Adipocyte (in vitro differentiated cells): ENCODE data around the gene DAGLA.
A peak's percentile ranks its signal among the peaks of the same experiment; 100 is the strongest.
"Not testable (repeated sequence)": the region's sequence is repeated elsewhere in the genome, so short reads cannot be mapped to it uniquely, and the experiment has no call there.

Experiments
- DNase-seq: peaks from one replicate; pipeline ENCODE4 v3.0.0-alpha.2; 2015; ENCODE audit warnings: low read depth
- H3K27me3 ChIP-seq: replicated peaks from 2 replicates; pipeline ENCODE4 v1.7.0; 2013; ENCODE audit warnings: mild to moderate bottlenecking, low read length, moderate library complexity; ENCODE audit not compliant: control insufficient read depth, insufficient read depth
- H3K36me3 ChIP-seq: 2 replicates; pipeline ENCODE4 v1.7.0; 2013; ENCODE audit warnings: low read length, mild to moderate bottlenecking, moderate library complexity; ENCODE audit not compliant: control insufficient read depth, insufficient read depth, severe bottlenecking
- H3K4me1 ChIP-seq: 2 replicates; pipeline ENCODE4 v1.7.0; 2013; ENCODE audit warnings: mild to moderate bottlenecking, low read length, moderate library complexity; ENCODE audit not compliant: control insufficient read depth, insufficient read depth
- H3K4me3 ChIP-seq: 2 replicates; pipeline ENCODE4 v1.7.0; 2013; ENCODE audit warnings: mild to moderate bottlenecking, low read length, moderate library complexity
- H3K9ac ChIP-seq: 2 replicates; pipeline ENCODE4 v1.7.0; 2013; ENCODE audit warnings: mild to moderate bottlenecking, low read length, moderate library complexity
- H3K9me3 ChIP-seq: 2 replicates; pipeline ENCODE4 v1.7.0; 2013; ENCODE audit warnings: mild to moderate bottlenecking, low read length, moderate library complexity; ENCODE audit not compliant: control insufficient read depth

Gene DAGLA

GRCh38 chr11:61670626-61671025, 9.6 kb upstream of the DAGLA start:
- Histone ChIP-seq H3K4me1 (peaks cover 10% of the 10 kb centered on the region), H3K36me3 (no peaks in the 10 kb centered on the region), H3K27me3 (peaks cover 46% of the 10 kb centered on the region), H3K9me3 (peaks cover 2% of the 10 kb centered on the region), H3K9ac (no peak overlapping the region), H3K4me3 (no peak overlapping the region)
- no peak for DNase-seq

- no peaks in the 10 kb centered on the region for H3K36me3 ChIP-seq
Measured at GRCh38 chr11:61671527-61671926, 8.7 kb upstream of the DAGLA start.

GRCh38 chr11:61673946-61674467, 6.2 kb upstream of the DAGLA start:
- peaks cover 62% of the 10 kb centered on the region for H3K27me3 ChIP-seq
- not testable (repeated sequence) for H3K4me3 ChIP-seq, H3K36me3 ChIP-seq, H3K9me3 ChIP-seq, H3K9ac ChIP-seq, DNase-seq, H3K4me1 ChIP-seq

More at GRCh38 chr11:61671527-61671926, 8.7 kb upstream of the DAGLA start:
- Histone ChIP-seq H3K9me3 (peaks cover 2% of the 10 kb centered on the region), H3K27me3 (peaks cover 55% of the 10 kb centered on the region), H3K9ac (no peak overlapping the region), H3K4me1 (peaks cover 10% of the 10 kb centered on the region), H3K4me3 (no peak overlapping the region)
- no peak for DNase-seq

GRCh38 chr11:61675826-61676225, 4.4 kb upstream of the DAGLA start:
- no peak overlapping the region for H3K4me3 ChIP-seq
- no peak for DNase-seq
- no peak overlapping the region for H3K9ac ChIP-seq
- peaks cover 58% of the 10 kb centered on the region for H3K27me3 ChIP-seq
- peaks cover 7% of the 10 kb centered on the region for H3K4me1 ChIP-seq
- no peaks in the 10 kb centered on the region for H3K36me3 ChIP-seq
- H3K9me3 ChIP-seq, result peaks cover 2% of the 10 kb centered on the region

- no peaks in the 10 kb centered on the region for H3K9me3 ChIP-seq
- DNase-seq, result no peak
- H3K9ac ChIP-seq, result no peak overlapping the region
- H3K36me3 ChIP-seq, result no peaks in the 10 kb centered on the region
- no peak overlapping the region for H3K4me3 ChIP-seq
- H3K4me1 ChIP-seq, result peaks cover 20% of the 10 kb centered on the region
- peaks cover 44% of the 10 kb centered on the region for H3K27me3 ChIP-seq
Measured at GRCh38 chr11:61679296-61679695, 895 bp upstream of the DAGLA start.

GRCh38 chr11:61680622-61681221, 531 bp downstream of the DAGLA start:
- no peaks in the 10 kb centered on the region for H3K9me3 ChIP-seq
- H3K9ac ChIP-seq, result peak overlapping the region; percentile 78
- peaks cover 30% of the 10 kb centered on the region for H3K27me3 ChIP-seq
- peak overlapping the region; percentile 84 for H3K4me3 ChIP-seq
- peaks cover 23% of the 10 kb centered on the region for H3K4me1 ChIP-seq
- no peak for DNase-seq
- H3K36me3 ChIP-seq, result no peaks in the 10 kb centered on the region

GRCh38 chr11:61682093-61682732, 2.0 kb downstream of the DAGLA start:
- no peaks in the 10 kb centered on the region for H3K9me3 ChIP-seq
- H3K4me1 ChIP-seq, result peaks cover 23% of the 10 kb centered on the region
- H3K9ac ChIP-seq, result no peak overlapping the region
- DNase-seq, result peak; percentile 11
- no peaks in the 10 kb centered on the region for H3K36me3 ChIP-seq
- H3K4me3 ChIP-seq, result no peak overlapping the region
- H3K27me3 ChIP-seq, result peaks cover 15% of the 10 kb centered on the region

- Histone ChIP-seq H3K4me3 (no peak overlapping the region), H3K9me3 (no peaks in the 10 kb centered on the region)
Measured at GRCh38 chr11:61682906-61683675, 2.9 kb downstream of the DAGLA start.

GRCh38 chr11:61683961-61684869, 4.0 kb downstream of the DAGLA start:
- no peak overlapping the region for H3K4me3 ChIP-seq
- no peak overlapping the region for H3K9ac ChIP-seq
- peaks cover 32% of the 10 kb centered on the region for H3K4me1 ChIP-seq
- H3K36me3 ChIP-seq, result no peaks in the 10 kb centered on the region
- H3K27me3 ChIP-seq, result peaks cover 4% of the 10 kb centered on the region
- no peak for DNase-seq
- no peaks in the 10 kb centered on the region for H3K9me3 ChIP-seq

More at GRCh38 chr11:61682906-61683675, 2.9 kb downstream of the DAGLA start:
- H3K4me1 ChIP-seq, result peaks cover 23% of the 10 kb centered on the region
- H3K36me3 ChIP-seq, result no peaks in the 10 kb centered on the region
- DNase-seq, result no peak
- peaks cover 12% of the 10 kb centered on the region for H3K27me3 ChIP-seq
- no peak overlapping the region for H3K9ac ChIP-seq

GRCh38 chr11:61684870-61685616, 4.9 kb downstream of the DAGLA start:
- Histone ChIP-seq H3K4me1 (peaks cover 30% of the 10 kb centered on the region), H3K27me3 (peaks cover 4% of the 10 kb centered on the region), H3K9ac (no peak overlapping the region), H3K4me3 (no peak overlapping the region), H3K9me3 (no peaks in the 10 kb centered on the region), H3K36me3 (no peaks in the 10 kb centered on the region)
- no peak for DNase-seq
